Measurements from ENCODE around the gene SEMA6A.

Gene SEMA6A

DNA sequence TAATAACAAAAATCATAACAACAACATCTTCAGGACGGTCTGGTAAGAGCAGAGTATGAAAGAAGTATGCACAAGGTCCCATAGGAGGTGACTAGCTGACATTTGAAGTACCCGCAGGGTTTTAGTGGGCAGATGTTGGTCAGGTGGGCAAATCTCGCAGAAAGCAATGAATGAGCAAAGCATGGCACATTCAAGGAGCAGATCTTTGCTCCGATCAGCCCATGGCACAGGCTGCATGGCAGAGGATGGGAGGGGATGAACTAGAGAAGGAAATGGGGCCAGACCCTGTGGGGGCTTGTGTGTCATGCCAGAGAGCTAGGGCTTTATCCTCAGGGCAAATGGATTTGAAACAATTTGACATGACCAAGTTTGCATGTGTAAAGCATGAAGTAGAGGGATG is 90.0 kb downstream of the SEMA6A start:
- no peak overlapping the region for H3K27ac Mint-ChIP-seq
- H3K9me3 Mint-ChIP-seq = no peaks in the 10 kb centered on the region
- no peaks in the 10 kb centered on the region for H3K4me1 Mint-ChIP-seq (ENCODE audit: low read depth)
- no peaks in the 10 kb centered on the region for H3K27me3 Mint-ChIP-seq
- no peaks in the 10 kb centered on the region for H3K36me3 Mint-ChIP-seq (ENCODE audit: low read depth)
- H3K4me3 Mint-ChIP-seq = no peak overlapping the region

DNA sequence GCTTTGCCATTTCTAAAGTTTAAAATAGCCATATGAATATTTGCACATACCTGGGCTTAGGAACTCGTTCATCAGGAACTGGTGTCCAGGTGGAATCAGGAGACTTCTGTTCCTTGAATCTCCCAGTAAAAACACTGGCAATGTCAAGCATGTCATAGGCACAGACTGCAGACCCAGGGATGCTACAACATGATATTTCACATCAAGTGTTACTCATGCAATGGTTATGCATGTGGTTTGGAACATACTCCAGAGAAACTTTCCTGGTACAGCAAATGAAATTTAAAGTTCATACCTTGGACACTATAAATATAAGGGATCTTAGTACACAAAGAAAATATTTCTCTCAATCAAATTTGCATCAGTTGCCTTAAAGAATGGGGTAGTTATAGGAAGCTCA is 92.2 kb downstream of the SEMA6A start:
- H3K4me1 Mint-ChIP-seq (ENCODE audit: low read depth) = no peaks in the 10 kb centered on the region
- H3K27ac Mint-ChIP-seq = no peak overlapping the region
- peaks cover 15% of the 10 kb centered on the region for H3K36me3 Mint-ChIP-seq (ENCODE audit: low read depth)
- H3K4me3 Mint-ChIP-seq = no peak overlapping the region
- no peaks in the 10 kb centered on the region for H3K9me3 Mint-ChIP-seq
- H3K27me3 Mint-ChIP-seq = no peaks in the 10 kb centered on the region

DNA sequence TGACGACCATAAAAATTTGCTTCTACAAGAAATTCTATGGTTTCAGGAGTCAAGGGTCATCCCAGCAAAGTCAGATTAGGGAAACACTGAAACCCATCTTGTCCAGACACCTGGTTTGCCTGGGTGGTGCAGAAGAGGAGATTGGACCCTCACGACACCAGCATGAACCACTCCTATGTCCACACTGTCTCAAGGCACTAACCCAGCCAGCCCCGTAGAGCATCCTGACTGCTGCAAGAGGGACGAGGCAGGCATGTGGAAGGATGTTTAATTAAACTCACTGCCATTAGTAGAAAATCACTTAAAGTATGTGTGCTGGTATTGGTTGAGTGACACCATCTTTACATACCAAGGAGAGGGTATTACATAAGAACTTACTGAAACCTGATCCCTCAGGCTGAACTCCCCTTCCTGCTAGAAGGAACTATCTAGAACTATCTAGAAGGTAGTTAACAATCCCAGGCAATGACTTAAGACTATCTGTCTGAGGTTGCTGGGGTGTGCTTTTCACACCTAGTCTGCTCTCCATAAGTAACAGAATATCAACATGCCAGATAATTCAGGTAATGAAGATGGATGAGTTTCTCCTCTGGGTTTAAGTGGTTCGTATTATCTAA is 93.6 kb downstream of the SEMA6A start:
- no peak overlapping the region for H3K4me3 Mint-ChIP-seq
- peaks cover 21% of the 10 kb centered on the region for H3K36me3 Mint-ChIP-seq (ENCODE audit: low read depth)
- no peaks in the 10 kb centered on the region for H3K4me1 Mint-ChIP-seq (ENCODE audit: low read depth)

DNA sequence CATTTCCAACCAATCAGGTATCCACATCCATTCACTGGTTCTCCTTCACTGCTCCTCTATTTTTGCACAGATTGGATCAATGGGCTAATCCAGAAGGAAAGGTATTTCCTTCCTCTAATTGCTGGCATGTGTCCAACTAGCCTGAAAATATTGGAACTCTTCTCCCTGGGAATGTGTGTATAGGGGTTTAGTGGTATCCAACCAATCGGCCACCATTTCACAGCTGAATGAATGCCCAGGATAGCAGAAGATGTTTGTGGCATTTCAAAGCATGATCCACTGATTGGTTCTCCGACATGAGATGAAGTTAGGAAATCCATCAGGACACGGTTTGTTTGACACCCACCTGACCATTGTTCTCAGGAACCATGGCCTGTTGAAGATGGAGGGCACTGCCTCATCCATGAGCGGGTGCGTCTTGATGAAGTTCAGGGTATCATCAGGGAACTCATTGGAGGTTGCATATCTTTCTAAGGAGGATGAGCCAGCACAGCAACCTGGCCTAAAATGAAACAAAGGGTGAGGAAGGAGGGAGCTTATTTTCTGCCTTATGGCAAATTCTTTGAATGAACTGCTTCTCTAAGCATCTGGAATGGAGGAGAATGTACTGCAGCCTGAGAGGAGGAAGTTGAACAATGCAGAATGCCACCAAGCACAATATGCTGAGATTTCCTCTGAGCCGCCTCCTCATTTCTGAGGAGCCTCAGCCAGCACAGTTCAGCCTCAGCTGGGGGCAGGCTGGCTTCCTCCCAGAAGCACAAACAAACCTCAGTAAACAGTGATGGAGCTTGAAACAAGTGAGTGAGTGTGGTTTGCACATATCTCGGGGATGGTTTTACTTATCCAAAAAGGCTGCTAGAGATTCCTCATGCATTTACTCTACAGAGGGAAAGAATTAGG is 94.6 kb downstream of the SEMA6A start:
- Mint-ChIP-seq H3K27ac (no peak overlapping the region), H3K9me3 (peaks cover 8% of the 10 kb centered on the region), H3K4me1 (ENCODE audit: low read depth) (no peaks in the 10 kb centered on the region), H3K36me3 (ENCODE audit: low read depth) (peaks cover 26% of the 10 kb centered on the region), H3K4me3 (no peak overlapping the region), H3K27me3 (no peaks in the 10 kb centered on the region)

More for the DNA sequence above, 93.6 kb downstream of the SEMA6A start:
- Mint-ChIP-seq H3K27ac (no peak overlapping the region), H3K27me3 (no peaks in the 10 kb centered on the region), H3K9me3 (peaks cover 4% of the 10 kb centered on the region)

DNA sequence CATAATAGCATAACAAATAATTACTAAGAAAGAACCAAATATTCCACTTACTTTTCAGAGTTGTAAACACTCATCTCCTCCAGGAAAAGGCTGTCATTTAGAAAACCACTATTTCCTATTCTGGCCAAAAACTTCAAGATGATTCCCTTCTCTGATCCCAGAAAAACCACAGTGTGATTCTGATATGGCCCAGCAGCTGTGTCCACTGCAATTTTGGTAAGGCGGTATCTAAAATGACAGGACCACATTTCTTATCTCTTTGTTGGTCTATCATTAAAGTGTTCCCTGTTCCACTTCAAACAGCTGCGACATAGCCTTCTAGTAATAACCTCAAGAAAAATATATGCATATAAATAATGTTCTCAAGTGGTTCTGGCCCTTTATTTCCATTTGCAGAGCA is 96.1 kb downstream of the SEMA6A start:
- H3K27me3 Mint-ChIP-seq = no peaks in the 10 kb centered on the region
- H3K9me3 Mint-ChIP-seq = peaks cover 8% of the 10 kb centered on the region
- peaks cover 26% of the 10 kb centered on the region for H3K36me3 Mint-ChIP-seq (ENCODE audit: low read depth)
- H3K4me1 Mint-ChIP-seq (ENCODE audit: low read depth) = no peaks in the 10 kb centered on the region
- H3K27ac Mint-ChIP-seq = no peak overlapping the region
- H3K4me3 Mint-ChIP-seq = no peak overlapping the region

DNA sequence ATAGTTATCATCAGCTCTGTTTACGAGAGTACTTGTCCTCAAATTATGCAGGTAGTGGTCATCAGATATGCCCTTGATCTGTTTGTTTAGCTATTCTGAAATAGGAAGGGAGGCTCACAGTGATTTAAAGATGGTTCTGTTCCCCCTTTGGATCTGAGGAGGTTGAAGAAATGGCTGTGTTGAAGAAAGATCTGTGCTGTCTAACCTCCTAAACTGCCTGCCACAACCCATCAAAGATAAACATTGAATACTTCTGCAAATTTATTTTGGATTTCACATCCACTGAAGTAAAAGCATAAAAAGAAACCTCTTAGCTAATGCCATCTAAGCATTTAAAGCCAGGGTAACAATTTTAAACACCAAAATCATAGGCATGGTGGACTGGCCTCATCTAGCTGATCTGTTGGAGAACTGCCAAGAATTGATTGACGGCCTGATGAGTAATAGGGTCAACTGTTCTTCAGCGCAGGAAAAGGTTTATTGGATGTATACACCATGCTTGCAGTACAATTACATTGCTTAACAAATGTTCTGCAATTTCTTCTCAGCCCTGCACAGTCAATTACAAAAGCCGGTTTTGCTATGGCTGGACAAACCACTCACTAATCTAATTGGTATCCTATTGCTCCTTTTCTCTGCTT is 97.6 kb downstream of the SEMA6A start:
- H3K27ac Mint-ChIP-seq = no peak overlapping the region
- peaks cover 8% of the 10 kb centered on the region for H3K9me3 Mint-ChIP-seq
- H3K36me3 Mint-ChIP-seq (ENCODE audit: low read depth) = peaks cover 32% of the 10 kb centered on the region
- no peaks in the 10 kb centered on the region for H3K27me3 Mint-ChIP-seq
- no peaks in the 10 kb centered on the region for H3K4me1 Mint-ChIP-seq (ENCODE audit: low read depth)
- H3K4me3 Mint-ChIP-seq = no peak overlapping the region

DNA sequence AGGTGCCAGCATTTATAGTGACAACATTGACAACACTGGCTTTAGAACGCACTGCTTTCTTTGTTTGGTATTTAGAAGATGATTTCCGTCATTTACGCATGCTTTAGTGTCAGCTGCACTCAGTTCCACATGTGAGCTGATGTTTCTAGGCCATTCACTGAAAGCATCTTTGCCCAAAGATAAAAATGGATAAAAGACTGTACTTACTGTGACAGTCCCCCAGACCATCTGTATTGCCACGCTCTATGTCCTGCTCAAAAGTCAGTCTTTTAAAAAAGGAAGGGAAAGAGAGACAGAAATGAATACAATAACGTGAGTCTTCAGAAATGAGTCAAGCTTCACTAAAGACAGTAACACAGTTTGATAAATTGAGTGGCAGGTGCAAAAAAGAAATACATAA is 99.3 kb downstream of the SEMA6A start:
- H3K4me1 Mint-ChIP-seq (ENCODE audit: low read depth) = no peaks in the 10 kb centered on the region
- H3K36me3 Mint-ChIP-seq (ENCODE audit: low read depth) = peaks cover 36% of the 10 kb centered on the region
- no peaks in the 10 kb centered on the region for H3K27me3 Mint-ChIP-seq
- peaks cover 8% of the 10 kb centered on the region for H3K9me3 Mint-ChIP-seq
- H3K27ac Mint-ChIP-seq = no peak overlapping the region
- H3K4me3 Mint-ChIP-seq = no peak overlapping the region

DNA sequence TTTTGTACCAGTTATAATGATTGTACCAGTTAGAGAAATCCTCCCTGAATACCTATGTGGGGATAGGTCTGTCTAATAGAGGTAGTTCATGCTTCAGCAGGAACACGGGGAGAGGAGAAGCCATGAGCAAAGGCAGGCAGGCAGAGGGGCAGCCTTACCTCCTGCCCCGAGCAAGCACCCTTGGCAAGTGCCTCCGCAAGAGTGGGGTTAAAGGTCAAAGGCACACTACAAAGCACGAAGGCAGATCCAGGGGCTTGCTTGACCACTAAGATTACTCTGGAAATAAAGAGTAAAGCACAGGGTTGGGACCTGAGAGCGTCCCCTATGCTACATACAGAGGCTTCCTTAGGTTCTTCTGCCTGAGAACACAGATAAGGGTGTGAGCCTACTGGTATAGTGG is 100.9 kb downstream of the SEMA6A start:
- no peak overlapping the region for H3K4me3 Mint-ChIP-seq
- H3K27ac Mint-ChIP-seq = no peak overlapping the region
- H3K27me3 Mint-ChIP-seq = no peaks in the 10 kb centered on the region
- H3K4me1 Mint-ChIP-seq (ENCODE audit: low read depth) = no peaks in the 10 kb centered on the region
- H3K36me3 Mint-ChIP-seq (ENCODE audit: low read depth) = peaks cover 38% of the 10 kb centered on the region
- peaks cover 9% of the 10 kb centered on the region for H3K9me3 Mint-ChIP-seq

DNA sequence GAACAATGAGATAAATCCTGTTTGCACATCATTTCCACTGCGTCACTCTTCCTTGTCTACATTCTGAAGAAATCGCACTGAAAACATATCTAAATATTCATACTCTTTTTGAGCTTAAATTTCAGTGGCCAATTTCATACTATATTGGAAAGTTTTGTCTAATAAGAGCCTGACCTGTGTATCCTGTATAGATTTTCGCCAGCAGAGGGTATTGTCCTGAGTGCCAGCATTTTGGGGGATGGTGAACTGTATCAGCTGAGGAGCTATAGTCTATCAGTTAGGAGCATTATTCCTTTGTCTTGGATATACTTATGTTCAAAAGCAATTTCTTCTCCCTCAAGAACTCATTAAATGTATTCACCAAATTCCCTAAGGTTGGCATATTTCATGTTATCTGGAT is 102.3 kb downstream of the SEMA6A start:
- Mint-ChIP-seq H3K27me3 (no peaks in the 10 kb centered on the region), H3K4me1 (ENCODE audit: low read depth) (no peaks in the 10 kb centered on the region), H3K27ac (no peak overlapping the region), H3K36me3 (ENCODE audit: low read depth) (peaks cover 25% of the 10 kb centered on the region), H3K4me3 (no peak overlapping the region), H3K9me3 (peaks cover 15% of the 10 kb centered on the region)

DNA sequence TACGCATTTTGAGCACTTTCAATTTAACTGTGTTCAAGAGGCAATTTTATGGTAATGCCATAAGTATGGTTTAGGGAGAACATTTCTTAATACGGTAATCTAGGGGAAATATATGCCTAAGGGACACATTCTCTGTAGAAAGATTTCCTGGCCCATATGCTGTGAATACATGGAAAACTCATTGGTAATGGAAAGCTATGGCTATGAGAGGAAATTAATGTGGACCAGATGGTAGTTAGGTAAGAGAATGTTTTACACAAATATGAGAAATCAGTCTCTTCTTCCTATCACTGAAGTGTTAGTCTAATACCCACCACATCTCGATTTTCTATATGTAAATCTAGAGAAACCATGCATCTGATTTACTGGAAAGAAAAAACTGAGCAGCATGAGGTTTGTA is 105.0 kb downstream of the SEMA6A start:
- Mint-ChIP-seq H3K36me3 (ENCODE audit: low read depth) (peaks cover 18% of the 10 kb centered on the region), H3K4me1 (ENCODE audit: low read depth) (peaks cover 3% of the 10 kb centered on the region), H3K4me3 (no peak overlapping the region), H3K27me3 (no peaks in the 10 kb centered on the region), H3K27ac (no peak overlapping the region), H3K9me3 (peaks cover 7% of the 10 kb centered on the region)

DNA sequence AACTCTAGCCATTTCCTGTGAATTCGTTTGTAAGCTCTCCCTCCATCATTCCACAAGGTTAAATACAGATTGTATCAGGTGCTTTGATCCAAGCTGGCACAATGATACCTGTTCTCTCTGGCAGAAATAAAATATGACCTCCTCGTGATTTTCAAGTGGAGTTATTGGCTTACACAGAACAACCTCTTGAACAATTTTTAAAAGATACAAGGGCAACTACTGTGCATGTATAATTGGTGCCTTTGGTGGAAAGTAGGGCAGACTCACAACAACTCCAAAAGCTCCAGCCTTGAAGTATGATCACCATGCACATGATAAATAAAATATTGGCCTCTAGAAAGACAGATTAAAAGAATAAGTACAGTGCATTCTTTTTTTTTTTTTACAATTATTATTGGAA is 106.0 kb downstream of the SEMA6A start:
- Mint-ChIP-seq H3K36me3 (ENCODE audit: low read depth) (peaks cover 22% of the 10 kb centered on the region), H3K4me1 (ENCODE audit: low read depth) (peaks cover 3% of the 10 kb centered on the region), H3K27me3 (no peaks in the 10 kb centered on the region), H3K27ac (no peak overlapping the region), H3K9me3 (peaks cover 7% of the 10 kb centered on the region), H3K4me3 (no peak overlapping the region)

DNA sequence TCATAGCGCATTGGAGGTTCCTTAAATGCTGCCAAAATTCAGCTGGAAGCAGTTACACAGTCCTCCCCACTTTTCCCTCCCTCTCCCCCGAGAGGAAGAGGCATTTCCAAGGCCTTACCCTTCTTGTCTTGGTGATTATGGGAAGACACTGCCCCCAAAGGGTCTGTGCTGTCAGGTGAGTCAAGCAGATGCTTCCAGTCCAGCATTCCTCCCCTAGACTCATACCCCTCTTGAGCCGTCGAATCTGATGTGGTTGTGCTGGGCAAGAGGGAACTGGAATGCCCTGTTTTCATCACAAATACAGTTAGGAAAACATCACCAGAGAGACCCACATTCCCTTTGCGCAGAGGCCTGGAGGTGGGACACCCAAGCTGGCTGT is 107.2 kb downstream of the SEMA6A start:
- Mint-ChIP-seq H3K9me3 (peaks cover 7% of the 10 kb centered on the region), H3K36me3 (ENCODE audit: low read depth) (peaks cover 20% of the 10 kb centered on the region), H3K27me3 (no peaks in the 10 kb centered on the region), H3K27ac (no peak overlapping the region), H3K4me1 (ENCODE audit: low read depth) (peaks cover 3% of the 10 kb centered on the region), H3K4me3 (no peak overlapping the region)

DNA sequence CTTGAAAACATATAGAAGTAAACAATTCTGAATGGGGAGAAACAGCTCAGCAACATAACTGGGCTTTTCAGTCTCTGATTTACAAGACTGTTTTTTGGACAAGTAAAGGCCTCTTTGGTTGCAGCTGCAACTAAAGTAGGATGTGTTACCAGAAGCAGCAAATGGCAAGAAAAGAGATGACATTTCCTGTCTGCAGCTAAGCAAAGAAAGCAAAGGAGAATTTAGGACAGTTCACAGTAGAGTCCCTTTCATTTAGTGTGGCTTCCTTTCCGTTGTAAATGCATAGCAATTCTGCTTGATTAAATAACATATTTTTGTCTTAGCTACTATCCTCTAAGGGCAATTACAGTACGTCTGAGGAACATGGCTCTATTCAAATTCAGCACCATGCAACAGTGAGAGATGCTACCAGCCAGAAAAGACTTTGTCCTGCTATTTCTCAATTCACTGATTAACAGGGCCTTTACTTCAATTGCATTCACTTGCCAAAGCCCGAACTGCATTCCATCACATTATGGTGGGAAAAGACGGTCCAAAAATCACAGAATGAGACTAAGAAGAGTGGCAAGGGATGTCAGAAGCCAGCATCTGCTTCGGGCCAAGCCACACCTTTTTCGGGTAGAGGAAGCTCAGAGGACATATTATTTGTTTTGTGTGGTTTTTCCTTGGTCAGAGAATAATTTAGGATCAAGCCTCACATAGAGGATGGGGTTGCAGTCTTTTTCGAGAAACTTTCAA is 107.7 kb downstream of the SEMA6A start:
- Mint-ChIP-seq H3K27me3 (no peaks in the 10 kb centered on the region), H3K4me3 (no peak overlapping the region), H3K27ac (no peak overlapping the region), H3K4me1 (ENCODE audit: low read depth) (peaks cover 3% of the 10 kb centered on the region), H3K9me3 (peaks cover 7% of the 10 kb centered on the region), H3K36me3 (ENCODE audit: low read depth) (peaks cover 15% of the 10 kb centered on the region)

DNA sequence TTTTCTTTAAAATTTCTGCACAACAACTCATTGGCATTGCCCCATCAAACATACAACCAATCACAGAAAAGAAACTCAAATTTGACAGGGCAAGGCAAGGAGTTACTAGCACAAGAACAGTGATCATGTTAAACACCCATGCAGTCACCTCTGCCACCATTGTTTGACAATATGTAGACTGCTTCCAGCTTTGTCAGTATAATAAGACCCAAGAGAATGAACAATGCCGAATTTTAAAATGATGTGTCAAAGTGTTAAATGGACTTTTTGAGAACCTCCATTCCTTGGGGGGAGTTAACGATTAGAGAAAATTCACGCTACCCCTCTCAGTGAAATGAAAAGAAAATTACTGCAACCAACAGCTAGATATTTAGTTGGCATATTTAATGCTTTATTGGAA is 109.2 kb downstream of the SEMA6A start:
- H3K27me3 Mint-ChIP-seq = no peaks in the 10 kb centered on the region
- H3K27ac Mint-ChIP-seq = no peak overlapping the region
- peaks cover 3% of the 10 kb centered on the region for H3K4me1 Mint-ChIP-seq (ENCODE audit: low read depth)
- H3K4me3 Mint-ChIP-seq = no peak overlapping the region
- peaks cover 13% of the 10 kb centered on the region for H3K36me3 Mint-ChIP-seq (ENCODE audit: low read depth)
- peaks cover 7% of the 10 kb centered on the region for H3K9me3 Mint-ChIP-seq

Data from stimulated activated naive CD8-positive, alpha-beta T cell treated with anti-CD3 and anti-CD28 coated beads, Interleukin-15, Interleukin-2, amounts not matched to agents 100 ng/mL and 50 ng/mL, for 24 hours (primary cell).